Hepatocyte (in vitro differentiated cells): Measurements from ENCODE around the gene NMNAT3. TPM values are rescaled to one million over a fixed set of nuclear protein-coding genes. Genes with fewer than 3 reads are reported as not detected.

Experiments used
- DNase-seq: peaks from one replicate; pipeline ENCODE4 v3.0.0-alpha.2; 2016; ENCODE audit warnings: low spot score
- H2AFZ ChIP-seq: fragments of 200-600 bp; sonication (generic); 2 replicates; pipeline ENCODE4 v1.6.0; 2016; ENCODE audit warnings: antibody characterized with exemption, mild to moderate bottlenecking
- H3K27ac ChIP-seq: fragments of 200-600 bp; sonication (generic); 2 replicates; pipeline ENCODE4 v1.5.1; 2016; ENCODE audit warnings: mild to moderate bottlenecking
- H3K27me3 ChIP-seq: fragments of 200-600 bp; sonication (generic); 2 replicates; pipeline ENCODE4 v1.6.1; 2016
- H3K36me3 ChIP-seq: fragments of 200-600 bp; sonication (generic); replicated peaks from 2 replicates; pipeline ENCODE4 v1.5.1; 2016; ENCODE audit warnings: low read depth; ENCODE audit not compliant: insufficient read depth
- H3K4me1 ChIP-seq: fragments of 200-600 bp; sonication (generic); 2 replicates; pipeline ENCODE4 v1.5.1; 2016; ENCODE audit warnings: mild to moderate bottlenecking, moderate library complexity; ENCODE audit not compliant: insufficient read depth
- H3K4me2 ChIP-seq: fragments of 200-600 bp; sonication (generic); 2 replicates; pipeline ENCODE4 v1.6.0; 2016
- H3K4me3 ChIP-seq: fragments of 200-600 bp; sonication (generic); 2 replicates; pipeline ENCODE4 v1.5.1; 2016; ENCODE audit warnings: mild to moderate bottlenecking
- H3K79me2 ChIP-seq: fragments of 200-600 bp; sonication (generic); 2 replicates; pipeline ENCODE4 v1.6.0; 2017; ENCODE audit warnings: mild to moderate bottlenecking
- H3K9me2 ChIP-seq: fragments of 200-600 bp; sonication (generic); replicated peaks from 2 replicates; pipeline ENCODE4 v1.6.0; 2017; ENCODE audit warnings: mild to moderate bottlenecking; ENCODE audit not compliant: insufficient read depth
- H3K9me3 ChIP-seq: fragments of 200-600 bp; sonication (generic); 2 replicates; pipeline ENCODE4 v1.5.1; 2016; ENCODE audit warnings: low read depth, mild to moderate bottlenecking
- H4K20me1 ChIP-seq: fragments of 200-600 bp; sonication (generic); 2 replicates; pipeline ENCODE4 v1.6.0; 2016; ENCODE audit warnings: mild to moderate bottlenecking; ENCODE audit not compliant: insufficient read depth, poor library complexity, severe bottlenecking
- EZH2 ChIP-seq: fragments of 200-600 bp; sonication (generic); IDR thresholded peaks from 2 replicates; pipeline ENCODE4 v1.6.1; 2016; ENCODE audit warnings: antibody characterized with exemption, mild to moderate bottlenecking, borderline replicate concordance
- EZH2phosphoT487 ChIP-seq: fragments of 200-600 bp; sonication (generic); IDR thresholded peaks from one replicate; pipeline ENCODE4 v1.6.1; 2018; ENCODE audit warnings: antibody characterized with exemption, mild to moderate bottlenecking, low read depth, moderate library complexity; ENCODE audit not compliant: unreplicated experiment, severe bottlenecking
- WGBS: methylation state at CpG from one replicate; pipeline ENCODE4 v1.1.6; 2016; ENCODE audit warnings: low lambda C conversion rate; ENCODE audit errors: missing lambda C conversion rate; 5-methylcytosine and 5-hydroxymethylcytosine counted together
- polyA plus RNA-seq: library from polyadenylated mRNA; unstranded; fragments of >200 nt; fragmentation: Nextera tagmentation; extraction: Ambion mirVana; gene quantifications from 2 replicates; pipeline ENCODE4 v1.2.1, GENCODE V29; 2016
- total RNA-seq: library from RNA; depleted of rRNA; stranded (reverse); fragments of >200 nt; gene quantifications from 2 replicates; pipeline ENCODE4 v1.2.3, GENCODE V29; 2014
- TF ChIP-seq, protein P1 (sequence below): fragments of 200-600 bp; sonication (generic); IDR thresholded peaks from 2 replicates; pipeline ENCODE4 v1.5.1; 2016; ENCODE audit warnings: antibody characterized with exemption, mild to moderate bottlenecking; ENCODE audit not compliant: poor library complexity

The NMNAT3 gene
- total and polyA plus RNA-seq, 2 experiments from 2014 or later, result 4.7 to 8.3 TPM

DNA sequence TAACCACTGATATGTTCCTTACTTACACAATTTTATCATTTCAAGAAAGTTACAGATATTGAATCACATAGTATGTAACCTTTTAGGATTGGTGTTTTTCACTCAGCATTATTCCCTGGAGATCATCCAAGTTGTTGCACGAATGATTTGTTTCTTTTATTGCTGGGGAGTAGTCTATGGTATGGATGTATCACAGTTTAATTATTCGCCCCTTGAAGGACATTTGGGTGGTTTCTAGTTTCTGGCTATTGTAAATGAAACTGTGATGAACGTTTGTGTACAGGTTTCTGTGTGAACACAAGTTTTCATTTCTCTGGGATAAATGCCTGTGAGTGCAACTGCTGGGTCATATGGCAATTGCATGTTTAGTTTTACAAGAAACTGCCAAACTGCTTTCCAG lies 68.8 kb downstream of the NMNAT3 start:
- Histone ChIP-seq H3K27ac (no peak overlapping the region), H3K4me2 (no peak overlapping the region), H4K20me1 (no peaks in the 10 kb centered on the region), H3K4me3 (no peak overlapping the region), H3K9me3 (no peaks in the 10 kb centered on the region), H2AFZ (no peak overlapping the region), H3K36me3 (no peaks in the 10 kb centered on the region), H3K79me2 (no peaks in the 10 kb centered on the region), H3K27me3 (no peaks in the 10 kb centered on the region), H3K9me2 (no peaks in the 10 kb centered on the region), H3K4me1 (peaks cover 5% of the 10 kb centered on the region)
- no peak for DNase-seq
- TF ChIP-seq EZH2, result no peak
- TF ChIP-seq, protein P1, sequence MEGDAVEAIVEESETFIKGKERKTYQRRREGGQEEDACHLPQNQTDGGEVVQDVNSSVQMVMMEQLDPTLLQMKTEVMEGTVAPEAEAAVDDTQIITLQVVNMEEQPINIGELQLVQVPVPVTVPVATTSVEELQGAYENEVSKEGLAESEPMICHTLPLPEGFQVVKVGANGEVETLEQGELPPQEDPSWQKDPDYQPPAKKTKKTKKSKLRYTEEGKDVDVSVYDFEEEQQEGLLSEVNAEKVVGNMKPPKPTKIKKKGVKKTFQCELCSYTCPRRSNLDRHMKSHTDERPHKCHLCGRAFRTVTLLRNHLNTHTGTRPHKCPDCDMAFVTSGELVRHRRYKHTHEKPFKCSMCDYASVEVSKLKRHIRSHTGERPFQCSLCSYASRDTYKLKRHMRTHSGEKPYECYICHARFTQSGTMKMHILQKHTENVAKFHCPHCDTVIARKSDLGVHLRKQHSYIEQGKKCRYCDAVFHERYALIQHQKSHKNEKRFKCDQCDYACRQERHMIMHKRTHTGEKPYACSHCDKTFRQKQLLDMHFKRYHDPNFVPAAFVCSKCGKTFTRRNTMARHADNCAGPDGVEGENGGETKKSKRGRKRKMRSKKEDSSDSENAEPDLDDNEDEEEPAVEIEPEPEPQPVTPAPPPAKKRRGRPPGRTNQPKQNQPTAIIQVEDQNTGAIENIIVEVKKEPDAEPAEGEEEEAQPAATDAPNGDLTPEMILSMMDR, result no peak
- no peak for TF ChIP-seq EZH2phosphoT487
- WGBS, result 56% methylated on average over 3 of the region's 3 CpGs

DNA sequence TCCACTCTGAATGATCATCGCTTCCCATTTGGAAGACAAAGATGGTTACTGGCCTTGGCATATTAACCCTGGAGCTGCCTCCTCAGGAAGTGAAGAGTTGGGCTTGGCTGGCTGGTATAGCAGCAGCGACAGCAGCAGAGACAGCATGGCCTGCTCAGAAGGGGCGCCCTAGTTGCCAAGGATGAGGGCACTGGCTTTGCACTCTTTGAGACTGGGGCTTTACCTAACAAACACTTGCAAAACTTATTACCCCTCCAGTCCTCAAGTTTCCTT lies 69.7 kb downstream of the NMNAT3 start:
- Histone ChIP-seq H2AFZ (no peak overlapping the region), H3K36me3 (no peaks in the 10 kb centered on the region), H3K4me3 (no peak overlapping the region), H3K79me2 (no peaks in the 10 kb centered on the region), H3K9me2 (no peaks in the 10 kb centered on the region), H3K27ac (no peak overlapping the region), H4K20me1 (no peaks in the 10 kb centered on the region), H3K27me3 (no peaks in the 10 kb centered on the region), H3K9me3 (no peaks in the 10 kb centered on the region), H3K4me2 (no peak overlapping the region), H3K4me1 (peaks cover 5% of the 10 kb centered on the region)
- TF ChIP-seq, protein P1, result no peak
- TF ChIP-seq EZH2 (no peak), EZH2phosphoT487 (no peak)
- 97% methylated on average over 3 of the region's 3 CpGs for WGBS
- no peak for DNase-seq

DNA sequence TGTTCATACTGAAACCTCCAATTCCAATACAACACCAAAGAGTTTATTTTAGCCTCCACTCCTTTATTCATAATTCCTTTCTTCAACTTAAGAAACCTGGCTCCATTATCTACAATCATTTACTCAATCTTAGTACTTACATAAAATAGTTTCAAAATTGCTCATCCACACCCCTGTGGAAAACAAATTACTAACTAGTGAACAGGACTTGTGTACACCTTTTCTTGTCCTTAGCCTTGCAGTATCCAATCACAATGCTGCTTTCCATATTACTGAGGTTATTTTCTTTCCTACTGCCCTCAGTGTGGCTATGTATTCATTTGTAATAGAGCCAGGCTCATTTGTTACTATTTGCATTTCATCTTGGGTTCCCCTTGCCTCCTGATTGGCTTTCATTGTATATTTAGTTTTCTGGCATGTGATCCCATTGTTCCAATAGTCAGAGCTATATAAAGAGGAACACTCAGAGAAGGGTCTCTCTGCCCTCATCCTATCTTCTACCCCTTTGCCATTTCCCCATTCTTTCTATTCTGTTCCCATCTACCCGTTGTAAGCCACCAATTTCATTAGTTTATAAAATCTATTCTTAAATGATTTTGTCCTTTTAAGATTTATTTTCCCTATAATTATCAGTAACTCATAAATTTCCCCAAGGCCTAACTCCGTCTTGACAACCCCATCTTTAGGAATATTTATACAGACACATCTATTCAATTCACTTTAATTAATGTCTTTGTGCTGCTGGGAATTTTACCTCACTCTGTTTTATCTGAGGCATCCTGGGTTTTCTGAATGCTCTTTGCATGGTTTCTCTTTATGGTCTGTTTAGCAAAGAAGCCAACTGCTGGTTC lies 70.3 kb downstream of the NMNAT3 start:
- no peaks in the 10 kb centered on the region for H3K79me2 ChIP-seq
- no peaks in the 10 kb centered on the region for H3K9me2 ChIP-seq
- no peaks in the 10 kb centered on the region for H3K9me3 ChIP-seq
- DNase-seq, result no peak
- H3K36me3 ChIP-seq, result no peaks in the 10 kb centered on the region
- H3K4me2 ChIP-seq, result no peak overlapping the region
- peaks cover 5% of the 10 kb centered on the region for H3K4me1 ChIP-seq
- H4K20me1 ChIP-seq, result no peaks in the 10 kb centered on the region
- TF ChIP-seq EZH2 (no peak), EZH2phosphoT487 (no peak)
- TF ChIP-seq, protein P1, result no peak
- 93% methylated on average over 2 of the region's 2 CpGs for WGBS
- H3K27me3 ChIP-seq, result no peaks in the 10 kb centered on the region
- H3K4me3 ChIP-seq, result no peak overlapping the region
- no peak overlapping the region for H2AFZ ChIP-seq
- no peak overlapping the region for H3K27ac ChIP-seq
